C4-2B (cell line): ENCODE data around the gene UBTD1.

ENCODE experiments used
- ZFX ChIP-seq: fragments of 450-650 bp; IDR thresholded peaks from 2 replicates; pipeline ENCODE4 v1.6.1; 2017
- TF ChIP-seq, protein P1 (sequence below): fragments of 450-650 bp; conservative IDR thresholded peaks from 2 replicates; pipeline ENCODE4 v1.5.1; 2017; ENCODE audit warnings: mild to moderate bottlenecking

DNA sequence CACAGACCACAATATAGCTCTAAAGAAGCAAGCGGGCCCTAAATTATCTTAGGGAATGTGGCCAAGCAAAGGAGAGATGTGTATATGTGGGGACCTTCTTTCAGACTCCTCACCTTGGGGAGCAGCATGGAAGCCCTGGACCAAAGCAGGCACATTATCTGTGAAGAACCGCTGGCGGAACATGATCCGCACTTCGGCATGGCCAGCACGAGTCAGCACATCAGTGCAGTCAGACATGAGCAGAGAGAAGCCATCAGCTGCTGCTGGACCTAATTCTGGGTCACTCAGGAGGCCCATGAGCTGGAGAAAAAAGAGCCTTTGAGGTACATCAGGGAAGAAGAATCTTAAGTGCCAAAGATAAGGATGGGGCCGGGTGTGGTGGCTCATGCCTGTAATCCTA is 38.8 kb upstream of the UBTD1 start:
- TF ChIP-seq, protein P1, sequence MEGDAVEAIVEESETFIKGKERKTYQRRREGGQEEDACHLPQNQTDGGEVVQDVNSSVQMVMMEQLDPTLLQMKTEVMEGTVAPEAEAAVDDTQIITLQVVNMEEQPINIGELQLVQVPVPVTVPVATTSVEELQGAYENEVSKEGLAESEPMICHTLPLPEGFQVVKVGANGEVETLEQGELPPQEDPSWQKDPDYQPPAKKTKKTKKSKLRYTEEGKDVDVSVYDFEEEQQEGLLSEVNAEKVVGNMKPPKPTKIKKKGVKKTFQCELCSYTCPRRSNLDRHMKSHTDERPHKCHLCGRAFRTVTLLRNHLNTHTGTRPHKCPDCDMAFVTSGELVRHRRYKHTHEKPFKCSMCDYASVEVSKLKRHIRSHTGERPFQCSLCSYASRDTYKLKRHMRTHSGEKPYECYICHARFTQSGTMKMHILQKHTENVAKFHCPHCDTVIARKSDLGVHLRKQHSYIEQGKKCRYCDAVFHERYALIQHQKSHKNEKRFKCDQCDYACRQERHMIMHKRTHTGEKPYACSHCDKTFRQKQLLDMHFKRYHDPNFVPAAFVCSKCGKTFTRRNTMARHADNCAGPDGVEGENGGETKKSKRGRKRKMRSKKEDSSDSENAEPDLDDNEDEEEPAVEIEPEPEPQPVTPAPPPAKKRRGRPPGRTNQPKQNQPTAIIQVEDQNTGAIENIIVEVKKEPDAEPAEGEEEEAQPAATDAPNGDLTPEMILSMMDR, result no peak
- no peak for TF ChIP-seq ZFX
